ENCODE measurements around the gene PTPN22. TPM values are rescaled to one million over a fixed set of nuclear protein-coding genes. Genes with fewer than 3 reads are reported as not detected.
A peak's percentile ranks its signal among the peaks of the same experiment; 100 is the strongest.

Gene PTPN22
- total RNA-seq, 1 donor from 2014 or later = 0.44 TPM

- Histone ChIP-seq H3K4me1 (peaks cover 81% of the 10 kb centered on the region), H3K36me3 (no peaks in the 10 kb centered on the region), H3K27me3 (ENCODE audit: low read depth) (no peaks in the 10 kb centered on the region), H3K27ac (replicated peaks) (peak overlapping the region; percentile 61), H3K4me3 (no peak overlapping the region), H3K9me3 (replicated peaks) (no peaks in the 10 kb centered on the region)
- intact Hi-C loops (cut with micrococcal nuclease) = no loop called here
- TF ChIP-seq CTCF (IDR thresholded peaks at IDR 0.05; ENCODE audit: borderline replicate concordance) = no peak
- no peak for DNase-seq
Observed at GRCh38 chr1:113805639-113806038, 65.9 kb downstream of the PTPN22 start.

GRCh38 chr1:113805256-113805531, 66.3 kb downstream of the PTPN22 start:
- no peak for TF ChIP-seq CTCF (IDR thresholded peaks at IDR 0.05; ENCODE audit: borderline replicate concordance)
- DNase-seq = no peak
- H3K4me1 ChIP-seq = peaks cover 81% of the 10 kb centered on the region
- H3K27ac ChIP-seq (replicated peaks) = peak overlapping the region; percentile 61
- H3K4me3 ChIP-seq = peak overlapping the region; percentile 26
- no peaks in the 10 kb centered on the region for H3K27me3 ChIP-seq (ENCODE audit: low read depth)
- intact Hi-C loops (cut with micrococcal nuclease) = no loop called here
- H3K9me3 ChIP-seq (replicated peaks) = no peaks in the 10 kb centered on the region
- no peaks in the 10 kb centered on the region for H3K36me3 ChIP-seq

GRCh38 chr1:113804421-113805255, 66.9 kb downstream of the PTPN22 start:
- Histone ChIP-seq H3K27ac (replicated peaks) (peak overlapping the region; percentile 61), H3K4me1 (peaks cover 81% of the 10 kb centered on the region)
- intact Hi-C loops (cut with micrococcal nuclease) = no loop called here

GRCh38 chr1:113802367-113803007, 69.0 kb downstream of the PTPN22 start:
- intact Hi-C loops (cut with micrococcal nuclease) = no loop called here
- TF ChIP-seq CTCF (IDR thresholded peaks at IDR 0.05; ENCODE audit: borderline replicate concordance) = no peak
- peaks cover 4% of the 10 kb centered on the region for H3K36me3 ChIP-seq
- H3K9me3 ChIP-seq (replicated peaks) = no peaks in the 10 kb centered on the region
- no peak overlapping the region for H3K4me3 ChIP-seq
- no peak for DNase-seq
- no peak overlapping the region for H3K27ac ChIP-seq (replicated peaks)
- H3K4me1 ChIP-seq = peaks cover 71% of the 10 kb centered on the region
- no peaks in the 10 kb centered on the region for H3K27me3 ChIP-seq (ENCODE audit: low read depth)

More at GRCh38 chr1:113804421-113805255, 66.9 kb downstream of the PTPN22 start:
- Histone ChIP-seq H3K36me3 (no peaks in the 10 kb centered on the region), H3K27me3 (ENCODE audit: low read depth) (no peaks in the 10 kb centered on the region), H3K9me3 (replicated peaks) (no peaks in the 10 kb centered on the region), H3K4me3 (peak overlapping the region; percentile 26)
- no peak for TF ChIP-seq CTCF (IDR thresholded peaks at IDR 0.05; ENCODE audit: borderline replicate concordance)
- DNase-seq = no peak

- peaks cover 66% of the 10 kb centered on the region for H3K4me1 ChIP-seq
- H3K4me3 ChIP-seq = no peak overlapping the region
- intact Hi-C loops (cut with micrococcal nuclease) = no loop called here
- H3K27me3 ChIP-seq (ENCODE audit: low read depth) = no peaks in the 10 kb centered on the region
- no peak overlapping the region for H3K27ac ChIP-seq (replicated peaks)
- DNase-seq = no peak
- peaks cover 15% of the 10 kb centered on the region for H3K36me3 ChIP-seq
- H3K9me3 ChIP-seq (replicated peaks) = no peaks in the 10 kb centered on the region
- no peak for TF ChIP-seq CTCF (IDR thresholded peaks at IDR 0.05; ENCODE audit: borderline replicate concordance)
Observed at GRCh38 chr1:113800487-113800886, 71.0 kb downstream of the PTPN22 start.

All from left ventricle myocardium inferior (tissue), 1 donor.